Measurements from ENCODE around the gene HSD17B12.
"Not testable (repeated sequence)": the region's sequence is repeated elsewhere in the genome, so short reads cannot be mapped to it uniquely, and the experiment has no call there.

The HSD17B12 gene

DNA sequence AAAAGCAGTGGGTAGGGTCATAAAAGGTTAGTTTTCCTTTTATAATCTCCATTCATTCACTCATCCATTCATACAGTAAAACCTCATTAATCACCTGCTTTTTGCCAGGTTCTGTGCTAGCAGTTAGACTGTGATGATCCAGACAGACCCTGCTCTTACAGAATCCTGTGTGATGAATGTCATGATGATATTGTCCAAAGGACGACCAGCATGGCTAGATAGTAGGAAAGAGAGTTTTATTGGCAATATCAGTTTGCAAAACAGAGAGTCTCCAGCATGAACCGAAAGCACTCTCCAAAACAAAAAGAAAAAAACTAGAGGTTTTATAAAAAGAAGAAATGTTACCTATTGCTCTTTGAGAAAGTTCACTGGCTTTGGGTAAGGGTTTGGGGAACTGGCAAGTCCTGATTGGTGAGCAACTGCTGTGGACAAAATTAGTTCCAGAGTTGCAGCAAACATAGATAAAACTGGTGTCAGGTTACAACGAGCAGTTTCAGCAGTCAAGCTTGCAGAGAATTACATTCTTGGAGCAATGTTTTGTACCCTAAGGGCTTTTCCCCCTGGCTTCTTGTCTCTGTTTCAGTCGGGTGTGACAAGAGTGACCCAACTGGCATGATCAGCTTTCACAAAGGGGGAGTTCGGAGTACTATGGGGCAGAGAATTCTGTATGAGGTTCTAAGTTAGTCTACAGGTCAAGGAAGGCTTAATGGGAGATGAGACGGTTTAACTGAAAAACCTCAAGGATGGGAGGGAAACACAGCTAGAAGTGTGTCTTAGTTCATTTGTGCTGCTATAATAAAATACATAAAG lies 58.3 kb downstream of the HSD17B12 start:
- in situ Hi-C loops (cut with MboI; ENCODE audit: low sequenced_read_pairs): no loop called here

- in situ Hi-C loops (cut with MboI; ENCODE audit: low sequenced_read_pairs): no loop called here
Observed at GRCh38 chr11:43746670-43747069, 66.1 kb downstream of the HSD17B12 start.

- in situ Hi-C loops (cut with MboI; ENCODE audit: low sequenced_read_pairs): no loop called here
Observed at GRCh38 chr11:43747130-43747802, 66.7 kb downstream of the HSD17B12 start.

DNA sequence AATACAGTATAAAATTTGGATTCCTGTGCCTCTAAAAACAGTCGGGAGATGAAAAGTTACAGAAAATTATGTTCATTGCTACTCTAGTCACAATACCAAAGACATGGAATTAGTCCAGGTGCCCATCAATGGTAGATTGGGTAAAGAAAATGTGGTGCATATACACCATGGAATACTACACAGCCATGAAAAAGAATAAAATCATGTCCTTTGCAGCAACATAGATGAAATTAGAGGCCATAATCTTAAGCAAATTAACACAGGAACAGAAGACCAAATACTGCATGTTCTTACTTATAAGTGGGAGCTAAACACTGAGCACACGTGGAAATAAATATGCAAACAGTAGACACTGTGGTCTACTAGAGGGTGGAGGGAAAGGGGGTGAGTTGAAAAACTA lies 67.6 kb downstream of the HSD17B12 start:
- in situ Hi-C loops (cut with MboI; ENCODE audit: low sequenced_read_pairs): no loop called here

DNA sequence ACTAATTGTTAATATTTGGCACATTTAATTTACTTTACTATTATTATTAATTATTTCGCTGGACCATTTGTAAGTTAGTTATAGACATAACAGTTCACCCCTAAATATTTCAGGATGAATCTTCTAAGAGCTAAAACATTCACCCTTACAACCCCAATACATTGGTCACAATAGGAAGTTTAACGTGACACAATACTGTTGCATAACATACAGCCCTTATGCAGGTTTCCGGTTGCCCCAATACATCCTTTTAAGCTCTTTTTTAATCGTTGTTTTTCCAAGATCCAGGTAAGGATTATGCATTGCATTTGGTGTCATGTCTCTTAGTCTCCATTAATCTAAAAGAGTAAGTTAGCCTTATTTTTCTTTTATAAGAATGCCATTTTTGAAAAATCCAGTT lies 71.2 kb downstream of the HSD17B12 start:
- in situ Hi-C loops (cut with MboI; ENCODE audit: low sequenced_read_pairs): no loop called here

DNA sequence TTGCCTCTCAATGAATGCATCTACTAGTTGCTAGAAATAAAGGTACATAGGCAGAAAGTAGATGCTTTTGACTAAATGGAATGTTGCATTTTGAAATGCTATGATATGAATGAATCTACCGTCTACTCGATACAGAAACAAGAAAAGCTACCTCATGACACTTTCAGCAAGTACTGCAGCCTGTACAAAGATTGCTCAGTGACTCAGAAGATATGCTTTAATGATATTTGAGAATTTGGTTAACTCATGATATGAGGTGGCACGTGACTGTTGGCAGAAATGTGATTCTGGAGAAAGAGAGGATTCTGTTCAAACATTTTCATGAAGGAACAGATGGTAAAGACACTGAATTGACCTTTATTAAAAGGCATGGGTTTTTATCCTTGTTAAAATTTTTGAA lies 76.0 kb downstream of the HSD17B12 start:
- in situ Hi-C loops (cut with MboI; ENCODE audit: low sequenced_read_pairs): no loop called here

- in situ Hi-C loops (cut with MboI; ENCODE audit: low sequenced_read_pairs): no loop called here
Observed at GRCh38 chr11:43758927-43759326, 78.4 kb downstream of the HSD17B12 start.

DNA sequence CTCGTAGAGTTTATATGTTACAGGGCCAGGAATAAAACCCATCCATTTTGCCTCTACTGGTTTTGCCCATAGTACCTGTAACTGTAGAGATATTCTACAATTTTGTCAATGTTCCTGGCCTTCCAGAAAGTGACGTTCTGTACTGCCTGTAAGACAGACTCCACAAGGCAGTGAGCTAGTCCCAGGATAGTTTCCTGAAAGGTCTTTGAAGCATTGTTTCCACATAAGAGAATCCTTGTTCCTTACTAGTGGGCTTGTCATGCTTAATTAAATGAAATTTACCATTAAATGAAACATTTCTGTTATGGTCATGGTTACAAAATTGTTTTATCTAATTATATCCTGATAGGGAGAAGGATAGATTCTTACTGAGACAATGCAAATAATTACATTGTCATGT lies 80.4 kb downstream of the HSD17B12 start:
- in situ Hi-C loops (cut with MboI; ENCODE audit: low sequenced_read_pairs): no loop called here

DNA sequence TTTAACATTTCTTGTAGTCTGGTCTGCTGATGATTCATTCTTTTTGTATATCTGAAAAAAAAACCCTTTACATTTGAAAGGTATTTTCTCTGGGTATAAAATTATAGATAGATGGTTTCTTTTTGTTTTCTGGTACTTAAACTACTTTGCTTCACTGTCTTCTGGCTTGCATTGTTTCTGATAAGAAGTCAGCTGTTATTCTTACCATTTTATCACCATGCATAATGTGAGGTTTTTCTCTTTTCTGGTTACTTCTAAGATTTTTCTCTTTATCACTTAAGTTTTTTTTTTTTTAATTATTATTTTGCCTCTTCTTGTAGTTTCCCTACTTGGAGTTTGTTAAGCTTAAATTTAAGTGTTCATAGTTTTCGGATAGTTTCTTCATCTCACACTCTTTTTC lies 84.7 kb downstream of the HSD17B12 start:
- in situ Hi-C loops (cut with MboI; ENCODE audit: low sequenced_read_pairs): no loop called here

- in situ Hi-C loops (cut with MboI; ENCODE audit: low sequenced_read_pairs): not testable (repeated sequence)
Observed at GRCh38 chr11:43768654-43769053, 88.1 kb downstream of the HSD17B12 start.

GRCh38 chr11:43770173-43770572 lies 89.6 kb downstream of the HSD17B12 start:
- in situ Hi-C loops (cut with MboI; ENCODE audit: low sequenced_read_pairs): no loop called here

DNA sequence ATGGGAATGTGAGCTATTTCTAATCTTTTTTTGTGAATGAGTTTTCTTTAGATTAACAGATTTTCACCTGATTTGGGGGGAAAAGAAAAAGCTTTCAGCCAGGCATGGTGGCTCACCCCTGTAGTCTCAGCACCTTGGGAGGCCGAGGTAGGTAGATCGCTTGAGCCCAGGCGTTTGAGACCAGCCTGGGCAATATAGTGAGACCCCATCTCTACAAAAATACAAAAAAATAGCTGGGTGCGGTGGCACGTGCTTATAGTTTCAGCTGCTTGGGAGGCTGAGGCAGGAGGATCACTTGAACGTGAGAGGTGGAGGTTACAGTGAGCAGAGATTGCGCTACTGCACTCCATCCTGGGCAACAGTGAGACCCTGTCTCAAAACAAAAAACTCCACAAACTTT lies 92.2 kb downstream of the HSD17B12 start:
- in situ Hi-C loops (cut with MboI; ENCODE audit: low sequenced_read_pairs): no loop called here

DNA sequence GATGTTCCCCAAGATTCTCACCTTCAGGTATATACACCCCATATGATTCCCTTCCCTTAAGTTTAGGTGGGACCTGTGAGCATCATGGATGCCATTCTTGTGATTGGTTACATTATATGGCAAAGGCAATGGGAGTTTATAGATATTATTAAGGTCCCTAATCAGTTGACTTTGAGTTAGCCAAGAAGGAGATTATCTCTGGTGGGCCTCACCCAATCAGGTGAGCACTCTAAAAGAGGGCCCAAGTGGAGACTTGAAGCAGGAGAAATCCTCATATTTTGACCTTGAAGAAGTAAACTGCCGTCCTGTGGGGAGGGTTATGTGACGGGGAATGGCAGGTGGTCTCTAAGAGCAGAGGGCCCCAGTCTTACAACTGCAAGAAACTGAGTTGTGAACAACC lies 94.2 kb downstream of the HSD17B12 start:
- in situ Hi-C loops (cut with MboI; ENCODE audit: low sequenced_read_pairs): no loop called here

GRCh38 chr11:43779306-43779705 lies 98.8 kb downstream of the HSD17B12 start:
- in situ Hi-C loops (cut with MboI; ENCODE audit: low sequenced_read_pairs): no loop called here

DNA sequence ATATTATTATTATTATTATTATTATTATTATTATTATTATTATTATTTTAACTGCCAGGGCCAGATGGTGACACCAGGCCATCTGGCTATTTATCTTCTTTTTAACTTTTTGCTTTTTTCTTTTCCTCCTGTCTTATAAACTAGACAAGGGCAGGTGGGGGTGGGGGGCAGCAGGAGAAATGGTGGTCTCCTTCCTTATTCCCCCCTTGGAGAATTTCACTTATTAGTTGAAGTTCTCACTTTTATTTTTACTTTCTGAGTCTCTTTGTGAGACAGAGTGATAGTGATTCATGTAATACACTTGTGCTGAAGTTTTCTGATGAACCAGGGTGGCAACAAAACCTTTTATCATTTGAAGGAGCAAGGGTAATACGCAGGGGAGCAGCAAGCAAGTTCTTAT lies 103.8 kb downstream of the HSD17B12 start:
- in situ Hi-C loops (cut with MboI; ENCODE audit: low sequenced_read_pairs): no loop called here

DNA sequence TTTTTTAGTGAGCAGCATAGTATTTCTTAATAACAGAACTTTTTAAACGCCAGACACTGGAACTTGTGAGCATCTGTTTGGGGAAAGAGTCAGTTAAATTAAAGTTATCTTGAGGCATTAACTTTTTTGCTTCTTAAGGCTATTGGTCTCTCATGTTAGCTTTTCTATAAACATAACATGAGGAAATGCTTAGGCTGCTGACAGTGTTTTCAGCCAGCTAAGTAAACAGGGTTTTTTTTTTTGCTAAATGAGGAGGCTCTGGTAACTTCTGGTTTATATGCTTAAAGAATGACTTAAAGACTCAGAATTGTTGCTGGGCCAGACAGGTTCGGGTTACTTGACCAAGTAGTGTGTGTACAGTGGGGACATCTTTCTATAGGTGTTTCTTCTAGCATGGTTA lies 104.3 kb downstream of the HSD17B12 start:
- in situ Hi-C loops (cut with MboI; ENCODE audit: low sequenced_read_pairs): no loop called here

- in situ Hi-C loops (cut with MboI; ENCODE audit: low sequenced_read_pairs): no loop called here
Observed at GRCh38 chr11:43785318-43785717, 104.8 kb downstream of the HSD17B12 start.

DNA sequence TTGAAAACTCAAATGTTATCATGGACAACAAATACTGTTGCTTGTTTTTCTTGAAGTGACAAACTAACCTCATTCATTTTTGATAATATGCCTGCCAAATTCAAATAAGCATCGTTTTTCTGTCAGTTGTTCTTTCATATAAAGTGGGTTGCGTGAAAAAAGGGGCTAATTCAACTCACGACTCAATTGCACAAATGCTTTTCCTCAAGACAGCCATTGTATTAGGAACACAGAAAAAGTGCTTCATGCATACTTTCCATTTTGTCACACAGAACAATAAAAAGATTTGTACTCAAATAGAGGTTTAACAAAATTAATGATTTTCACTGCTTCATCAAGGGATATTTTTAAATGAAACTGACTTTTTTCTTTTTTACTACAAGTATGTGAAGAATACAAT lies 105.5 kb downstream of the HSD17B12 start:
- in situ Hi-C loops (cut with MboI; ENCODE audit: low sequenced_read_pairs): no loop called here

DNA sequence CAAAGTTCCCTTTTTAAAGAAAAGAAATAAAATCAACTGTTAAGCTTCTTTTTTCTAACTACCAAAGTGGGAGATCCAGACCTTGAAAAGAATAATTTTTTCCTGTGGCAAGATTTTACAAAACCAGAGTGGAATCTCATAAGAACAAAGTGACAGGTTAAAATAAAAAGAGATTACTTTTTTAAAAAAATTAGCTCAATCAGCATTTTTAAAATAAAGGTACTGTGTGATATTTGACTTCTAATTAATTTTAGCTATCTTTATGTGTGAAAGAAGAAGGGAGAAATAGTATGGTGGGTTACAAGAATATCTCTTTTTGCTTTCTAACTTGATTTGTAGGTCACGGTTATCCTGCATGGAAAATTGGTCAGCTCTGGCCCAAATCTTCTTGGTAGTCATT lies 107.3 kb downstream of the HSD17B12 start:
- in situ Hi-C loops (cut with MboI; ENCODE audit: low sequenced_read_pairs): no loop called here

DNA sequence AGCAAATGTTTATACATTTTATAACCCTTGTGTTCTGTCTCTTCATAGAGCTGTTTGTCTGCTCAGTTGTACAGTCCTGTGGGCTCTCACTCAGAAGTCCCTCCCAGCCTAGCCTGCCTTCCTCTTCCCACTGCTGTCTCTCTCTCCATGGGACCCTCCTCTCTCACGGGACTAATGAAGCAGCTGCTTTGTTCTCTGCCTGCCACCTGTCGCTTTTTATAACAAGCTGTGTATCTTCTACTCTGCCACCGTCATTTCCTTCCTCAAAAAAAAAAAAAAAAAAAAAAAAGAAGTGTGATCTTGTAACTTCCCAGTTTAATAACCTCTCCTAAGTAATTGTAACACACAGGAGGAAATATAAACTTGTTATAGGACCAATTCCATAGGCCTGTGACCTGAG lies 107.9 kb downstream of the HSD17B12 start:
- in situ Hi-C loops (cut with MboI; ENCODE audit: low sequenced_read_pairs): no loop called here

DNA sequence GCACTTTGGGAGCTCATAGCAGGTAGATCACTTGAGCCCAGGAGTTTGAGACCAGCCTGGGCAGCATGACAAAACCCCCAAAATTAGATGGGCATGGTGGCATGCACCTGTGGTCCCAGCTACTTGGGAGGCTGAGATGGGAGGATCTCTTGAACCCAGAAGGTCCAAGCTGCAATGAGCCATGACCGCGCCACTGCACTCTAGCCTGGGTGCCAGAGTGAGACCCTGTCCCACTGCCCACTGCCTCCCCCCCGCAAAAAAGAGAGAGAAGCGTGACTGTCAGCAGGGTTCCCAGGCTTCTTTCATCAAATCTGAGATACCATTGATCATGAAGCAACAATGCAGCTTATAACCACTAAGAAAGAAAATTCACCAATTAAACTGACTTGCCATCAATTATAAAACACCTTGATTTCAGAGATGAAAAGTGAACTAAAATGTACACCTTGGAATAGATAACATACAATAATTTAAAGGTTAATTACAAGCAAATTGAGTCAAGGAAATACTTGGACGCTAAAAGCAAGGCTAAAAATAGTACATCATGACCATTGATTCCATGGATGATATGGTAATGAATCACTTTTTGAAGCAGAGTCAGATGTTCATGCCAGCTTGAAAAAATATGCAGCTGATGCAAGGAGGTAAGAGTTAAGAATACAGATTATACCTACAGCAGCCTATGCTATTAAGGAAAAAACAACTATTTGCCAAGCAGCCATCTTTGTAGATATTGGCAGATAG lies 109.3 kb downstream of the HSD17B12 start:
- in situ Hi-C loops (cut with MboI; ENCODE audit: low sequenced_read_pairs): no loop called here

- in situ Hi-C loops (cut with MboI; ENCODE audit: low sequenced_read_pairs): no loop called here
Observed at GRCh38 chr11:43790444-43790794, 109.9 kb downstream of the HSD17B12 start.

Data from HL-60/S4 treated with phorbol 12-myristate 13-acetate at 8.2 ng/mL for 4 days and 3 days (cell line).